Spinal cord (tissue), 10 donors: Measurements from ENCODE around the gene DCAF6. TPM values are rescaled to one million over a fixed set of nuclear protein-coding genes. Genes with fewer than 3 reads are reported as not detected.

Experiments
- DNase-seq, 6 donors: peaks; one replicate each; pipeline versions ENCODE4 v3.0.0 to v3.0.0-alpha.2; 2013 to 2015; ENCODE audit warnings: low spot score in 6 of 6, low read depth in 4 of 6
- H3K27ac ChIP-seq: one replicate; pipeline ENCODE4 v1.5.1; 2013; ENCODE audit warnings: low read depth, low read length, control low read depth
- H3K27me3 ChIP-seq: one replicate; pipeline ENCODE4 v1.6.1; 2013; ENCODE audit warnings: low read length; ENCODE audit not compliant: control insufficient read depth, insufficient read depth
- H3K36me3 ChIP-seq: one replicate; pipeline ENCODE4 v1.6.1; 2013; ENCODE audit warnings: low read length; ENCODE audit not compliant: control insufficient read depth, insufficient read depth
- H3K4me1 ChIP-seq: one replicate; pipeline ENCODE4 v1.6.1; 2013; ENCODE audit warnings: low read length; ENCODE audit not compliant: control insufficient read depth, insufficient read depth
- H3K4me3 ChIP-seq: one replicate; pipeline ENCODE4 v1.5.1; 2013; ENCODE audit warnings: low read depth, low read length, control low read depth
- H3K9me3 ChIP-seq: one replicate; pipeline ENCODE4 v1.6.1; 2013; ENCODE audit warnings: low read length; ENCODE audit not compliant: control insufficient read depth, insufficient read depth
- WGBS: methylation state at CpG from one replicate; pipeline ENCODE4 v1.1.5; 2013; ENCODE audit warnings: missing lambda C conversion rate; ENCODE audit not compliant: insufficient coverage; 5-methylcytosine and 5-hydroxymethylcytosine counted together
- polyA plus RNA-seq, 2 donors: library from polyadenylated mRNA; unstranded; fragments of 120-200 nt; gene quantifications; one replicate each; pipeline ENCODE4 v1.2.1, GENCODE V29; 2013; ENCODE audit not compliant: insufficient read length in 2 of 2
- total RNA-seq, 2 donors: library from RNA; depleted of rRNA in 1 of 2; stranded (reverse); fragments of 120-200 nt in 1 of 2; fragments of >200 nt in 1 of 2; gene quantifications; one replicate each; pipeline versions ENCODE4 v1.2.3 to v1.2.4, GENCODE V29; 2013 to 2014
- donor health status: healthy.

DCAF6 gene
- total and polyA plus RNA-seq, 4 donors: 43.2 to 55.4 (median 50.0) TPM

DNA sequence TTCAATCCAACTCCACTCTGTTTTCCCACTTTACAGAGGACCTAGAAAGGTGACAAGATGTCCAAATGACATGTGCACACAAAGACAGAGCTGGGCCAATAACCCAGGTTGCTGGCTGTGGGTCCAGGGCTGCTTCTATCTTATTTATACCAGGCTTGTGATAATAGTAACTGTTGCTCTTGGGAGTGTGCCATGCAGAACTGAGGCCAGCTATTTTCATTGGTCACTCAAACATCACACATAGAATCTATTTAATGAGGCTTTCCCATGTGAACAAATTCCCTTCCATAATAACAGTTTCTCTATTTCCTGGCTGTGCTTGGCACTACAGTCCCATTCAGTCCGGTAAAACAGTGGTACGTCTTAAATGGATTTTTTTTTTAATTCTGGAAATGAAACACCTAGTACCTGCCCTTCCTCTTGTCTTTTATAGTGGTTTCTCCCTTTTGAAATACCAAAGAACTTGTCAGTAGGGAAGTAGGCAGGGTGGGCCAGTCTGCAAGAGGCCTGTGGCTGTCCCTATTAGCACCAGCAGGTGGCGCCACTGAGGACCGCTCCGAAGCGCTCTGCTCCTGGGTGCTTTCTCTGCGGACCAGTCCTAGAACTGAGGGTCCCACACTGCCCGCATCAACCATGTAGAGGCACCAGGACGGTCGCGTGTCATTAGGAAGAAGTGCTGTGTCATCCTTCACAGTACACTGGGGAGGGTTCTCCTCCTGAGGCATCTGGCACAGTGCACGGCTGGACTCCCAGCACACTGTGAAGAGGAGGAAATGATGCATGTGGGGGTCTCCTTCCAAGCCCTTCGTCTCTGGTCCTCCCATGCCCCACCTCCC lies 148.1 kb downstream of the DCAF6 start:
- Histone ChIP-seq H3K36me3 (peaks cover 37% of the 10 kb centered on the region), H3K27ac (no peak overlapping the region), H3K4me3 (no peak overlapping the region), H3K4me1 (peaks cover 12% of the 10 kb centered on the region), H3K9me3 (no peaks in the 10 kb centered on the region), H3K27me3 (no peaks in the 10 kb centered on the region)
- 24% methylated on average over 9 of the region's 13 CpGs for WGBS
- DNase-seq: peak in 4 of 6 donors; percentile 10 to 61 (median 36)

DNA sequence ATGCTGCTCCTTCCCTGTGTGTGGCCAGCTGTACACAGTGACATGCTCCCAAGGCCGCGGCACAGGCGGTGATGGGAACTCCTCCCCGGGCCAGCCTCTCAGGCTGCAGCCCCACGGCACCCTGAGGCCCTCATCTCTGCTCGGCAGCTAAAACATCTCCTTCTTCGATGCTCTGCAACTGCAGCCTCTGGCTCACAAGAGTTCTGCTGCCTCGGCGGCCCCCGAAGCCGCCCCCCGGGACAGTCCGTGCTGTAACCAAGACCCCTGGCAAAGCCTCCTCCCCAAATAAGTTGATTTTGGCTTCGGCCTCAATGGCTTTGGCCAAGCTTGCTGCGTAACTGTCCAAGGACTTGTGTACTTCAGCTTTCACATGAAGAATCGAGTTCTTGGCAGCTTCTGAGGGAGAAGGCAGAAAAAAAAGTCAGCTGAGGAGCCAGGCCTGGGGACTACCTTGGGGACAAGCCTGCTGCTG lies 149.0 kb downstream of the DCAF6 start:
- 61% methylated on average over 16 of the region's 16 CpGs for WGBS
- Histone ChIP-seq H3K4me3 (no peak overlapping the region), H3K4me1 (peaks cover 12% of the 10 kb centered on the region), H3K9me3 (no peaks in the 10 kb centered on the region), H3K27me3 (no peaks in the 10 kb centered on the region), H3K36me3 (peaks cover 43% of the 10 kb centered on the region), H3K27ac (peak overlapping the region; percentile 8)
- peak in 2 of 6 donors; percentile 13 to 80 for DNase-seq

DNA sequence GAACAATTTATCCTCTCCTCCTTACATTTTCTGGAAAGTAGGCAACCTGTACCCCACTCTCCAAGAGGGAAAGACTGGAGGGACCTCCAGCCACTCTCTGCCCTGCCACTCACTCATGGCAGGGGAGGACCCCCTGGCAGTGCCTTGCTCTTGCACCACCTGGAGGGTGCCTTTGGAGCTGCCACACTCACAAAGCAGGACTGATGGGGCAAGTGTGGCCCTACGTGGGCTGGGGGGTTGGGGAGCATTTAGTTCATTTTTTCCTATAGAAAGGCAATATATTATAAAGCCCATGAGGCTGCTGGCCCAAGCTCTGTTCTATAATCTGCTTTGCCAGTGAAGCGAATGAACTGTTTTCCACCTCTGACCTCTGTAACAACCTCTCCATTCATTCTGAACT lies 150.0 kb downstream of the DCAF6 start:
- WGBS: no CpG with 5 or more reads among the region's 2 CpGs
- Histone ChIP-seq H3K4me1 (peaks cover 12% of the 10 kb centered on the region), H3K27ac (no peak overlapping the region)

DNA sequence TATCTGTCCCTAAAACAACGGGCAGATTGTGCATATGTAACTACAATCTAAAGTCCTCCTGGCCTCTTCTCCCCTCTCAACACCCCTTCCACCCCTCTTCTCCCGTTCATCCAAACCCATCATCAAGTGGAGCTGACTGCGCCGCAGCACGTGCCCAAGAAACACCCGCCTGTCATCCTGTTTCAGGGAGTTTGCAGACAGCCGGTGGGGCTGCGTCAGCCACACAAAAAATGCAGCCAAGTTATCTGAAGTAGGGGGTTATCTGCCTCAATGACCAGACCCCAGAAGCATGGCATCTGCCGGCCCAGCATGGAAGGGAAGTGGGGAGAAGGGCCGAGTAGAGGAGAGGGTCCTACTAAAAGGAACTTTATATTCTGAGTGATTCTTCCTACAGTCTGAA lies 151.2 kb downstream of the DCAF6 start:
- Histone ChIP-seq H3K9me3 (no peaks in the 10 kb centered on the region), H3K36me3 (peaks cover 59% of the 10 kb centered on the region), H3K4me3 (no peak overlapping the region), H3K4me1 (peaks cover 21% of the 10 kb centered on the region), H3K27me3 (no peaks in the 10 kb centered on the region), H3K27ac (no peak overlapping the region)
- no peak for DNase-seq
- 96% methylated on average over 7 of the region's 10 CpGs for WGBS

More for the DNA sequence above, 150.0 kb downstream of the DCAF6 start:
- Histone ChIP-seq H3K9me3 (no peaks in the 10 kb centered on the region), H3K4me3 (no peak overlapping the region), H3K36me3 (peaks cover 51% of the 10 kb centered on the region), H3K27me3 (no peaks in the 10 kb centered on the region)
- DNase-seq: no peak

DNA sequence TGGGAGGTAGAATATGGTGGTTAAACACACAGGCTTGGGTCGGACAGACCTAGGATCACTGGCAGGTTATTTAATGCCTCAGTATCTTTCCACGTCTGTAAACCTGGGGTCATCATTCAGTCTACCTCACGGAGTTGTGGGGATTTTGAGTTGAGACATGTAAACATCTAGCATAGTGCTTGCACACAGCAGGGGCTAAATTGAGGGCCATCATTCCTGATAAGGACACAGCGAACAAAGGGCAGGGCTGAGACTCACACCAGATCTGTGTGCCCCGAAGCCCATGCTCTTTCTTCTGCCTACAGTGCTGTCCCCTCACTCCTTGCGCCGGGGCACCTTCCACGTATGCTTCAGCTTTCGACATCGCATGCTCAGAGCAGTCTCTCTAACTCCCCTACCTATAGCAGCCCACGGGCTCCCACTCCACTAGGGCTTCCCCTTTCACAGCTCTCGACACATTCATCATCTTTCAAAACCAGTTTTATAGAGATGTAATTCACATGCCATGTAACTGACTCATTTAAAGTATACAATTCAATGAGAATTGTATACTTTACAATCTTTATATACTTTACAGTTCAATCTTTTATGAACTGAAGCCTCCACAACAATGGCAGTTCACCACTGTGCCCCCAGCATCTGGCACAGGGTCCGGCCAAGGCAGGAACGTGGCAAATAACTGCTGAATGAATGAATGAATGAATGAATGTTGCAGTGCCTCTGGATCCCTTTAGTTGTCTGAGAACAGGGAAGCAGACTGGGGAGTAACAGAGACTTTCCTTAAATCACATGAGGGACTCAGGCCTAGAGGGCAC lies 152.2 kb downstream of the DCAF6 start:
- H3K27ac ChIP-seq: no peak overlapping the region
- H3K36me3 ChIP-seq: peaks cover 62% of the 10 kb centered on the region
- no peak overlapping the region for H3K4me3 ChIP-seq
- DNase-seq: no peak
- 89% methylated on average over 10 of the region's 14 CpGs for WGBS
- H3K4me1 ChIP-seq: peaks cover 24% of the 10 kb centered on the region
- H3K27me3 ChIP-seq: no peaks in the 10 kb centered on the region
- no peaks in the 10 kb centered on the region for H3K9me3 ChIP-seq

DNA sequence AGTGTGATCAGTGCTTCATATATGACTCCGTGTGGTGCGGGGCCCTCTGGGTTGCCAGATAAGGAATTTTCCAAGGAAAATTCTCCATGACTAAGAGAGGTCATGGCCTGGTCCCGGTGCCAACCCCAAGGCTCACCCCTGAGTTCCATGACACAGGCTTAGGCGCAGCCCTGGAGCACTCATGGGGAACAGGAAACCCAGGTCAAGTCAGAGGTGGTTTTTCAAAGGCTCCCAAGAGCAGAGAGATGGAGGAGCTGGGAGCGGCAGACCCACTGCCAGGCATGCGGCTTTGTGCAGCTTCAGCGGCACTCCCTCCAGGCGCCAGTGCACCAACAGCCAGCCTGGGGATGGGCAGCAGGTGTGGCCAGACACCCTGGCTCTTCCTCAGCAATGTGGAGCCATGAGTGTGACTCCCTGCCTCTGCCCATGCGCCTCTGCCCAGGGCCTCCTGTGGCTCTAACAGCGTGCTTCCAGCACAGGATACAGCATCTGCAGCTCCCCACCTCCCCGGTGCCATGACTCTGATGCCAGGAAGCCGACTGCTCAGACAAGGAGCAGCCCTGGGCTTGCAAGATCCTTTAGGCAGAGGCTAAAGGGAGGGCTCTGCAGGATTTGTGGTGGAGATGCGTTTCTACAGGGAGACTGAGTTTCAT lies 153.0 kb downstream of the DCAF6 start:
- 90% methylated on average over 12 of the region's 13 CpGs for WGBS
- H3K36me3 ChIP-seq: peaks cover 62% of the 10 kb centered on the region
- H3K4me3 ChIP-seq: no peak overlapping the region
- H3K27ac ChIP-seq: no peak overlapping the region
- peaks cover 24% of the 10 kb centered on the region for H3K4me1 ChIP-seq
- no peaks in the 10 kb centered on the region for H3K27me3 ChIP-seq
- H3K9me3 ChIP-seq: no peaks in the 10 kb centered on the region
- DNase-seq: no peak

DNA sequence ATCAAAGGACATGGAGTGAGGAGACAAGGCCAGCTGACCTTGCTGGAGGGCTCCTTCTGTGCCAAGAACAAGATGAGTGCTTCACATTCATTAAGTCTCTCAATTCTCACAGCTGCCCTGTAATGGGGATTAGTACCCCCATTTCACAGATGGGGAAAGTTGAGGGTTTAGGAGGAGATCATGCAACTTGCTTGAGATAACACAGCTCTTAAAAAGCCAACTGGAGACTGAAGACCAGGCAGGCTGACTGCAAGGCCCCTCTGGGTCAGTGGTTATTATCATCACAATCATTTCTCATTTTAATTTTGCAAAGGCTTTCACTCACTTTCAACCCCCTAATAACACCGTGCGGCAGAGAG lies 153.5 kb downstream of the DCAF6 start:
- H3K4me3 ChIP-seq: no peak overlapping the region
- no CpG with 5 or more reads among the region's 2 CpGs for WGBS
- H3K4me1 ChIP-seq: peaks cover 21% of the 10 kb centered on the region
- no peak overlapping the region for H3K27ac ChIP-seq
- H3K9me3 ChIP-seq: no peaks in the 10 kb centered on the region
- no peaks in the 10 kb centered on the region for H3K27me3 ChIP-seq
- peaks cover 59% of the 10 kb centered on the region for H3K36me3 ChIP-seq
- DNase-seq: no peak

DNA sequence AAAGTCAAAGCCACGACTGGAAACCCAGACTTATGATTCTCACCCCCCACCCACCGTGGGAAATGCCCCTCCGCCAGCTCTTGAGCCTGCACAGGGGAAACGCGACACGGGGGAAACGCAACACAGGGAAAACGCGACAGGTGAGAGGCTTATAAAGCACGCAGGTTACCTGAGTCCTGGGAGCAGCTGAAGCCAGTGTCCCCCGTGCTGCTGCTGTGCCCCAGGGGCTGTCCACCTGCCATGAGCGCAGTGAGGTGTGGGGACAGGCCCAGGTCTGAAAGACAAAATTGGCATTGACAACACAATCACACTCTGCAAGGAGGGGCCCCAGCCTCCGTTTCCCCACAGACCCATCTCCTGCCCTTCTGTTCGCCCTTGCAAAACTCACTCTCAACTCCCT lies 153.9 kb downstream of the DCAF6 start:
- DNase-seq: no peak
- H3K9me3 ChIP-seq: no peaks in the 10 kb centered on the region
- H3K4me1 ChIP-seq: peaks cover 16% of the 10 kb centered on the region
- H3K36me3 ChIP-seq: peaks cover 55% of the 10 kb centered on the region
- H3K27ac ChIP-seq: no peak overlapping the region
- no peak overlapping the region for H3K4me3 ChIP-seq
- 95% methylated on average over 12 of the region's 14 CpGs for WGBS
- no peaks in the 10 kb centered on the region for H3K27me3 ChIP-seq

DNA sequence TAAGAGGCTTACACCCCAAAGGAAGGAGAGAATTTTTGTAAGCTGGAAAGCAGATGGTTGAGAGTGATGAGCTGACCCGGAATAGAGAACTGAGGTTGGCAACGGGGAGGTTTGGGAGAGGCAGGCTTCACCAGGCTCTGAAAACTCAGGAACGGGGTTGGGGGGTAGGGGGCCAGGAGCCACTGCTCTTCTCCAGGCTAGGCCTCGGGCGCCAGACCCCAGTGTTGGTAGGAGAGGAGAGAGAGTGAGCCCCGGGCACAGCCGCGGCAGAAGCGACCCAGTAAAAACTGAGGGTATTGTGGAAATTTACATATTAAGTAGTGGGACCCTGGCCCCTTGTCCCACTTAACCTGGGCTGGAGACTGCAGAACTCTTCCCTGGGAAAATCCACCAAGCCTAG lies 154.6 kb downstream of the DCAF6 start:
- H3K9me3 ChIP-seq: no peaks in the 10 kb centered on the region
- no peak overlapping the region for H3K4me3 ChIP-seq
- 89% methylated on average over 3 of the region's 9 CpGs for WGBS
- no peaks in the 10 kb centered on the region for H3K27me3 ChIP-seq
- peaks cover 59% of the 10 kb centered on the region for H3K36me3 ChIP-seq
- H3K27ac ChIP-seq: no peak overlapping the region
- DNase-seq: no peak
- H3K4me1 ChIP-seq: peaks cover 12% of the 10 kb centered on the region
